Activated T-cell treated with anti-CD3 and anti-CD28 coated beads, Interleukin-2, amount 50 U/mL, for 48 hours (primary cell): ENCODE results near the gene SFXN1.

Source experiments
- DNase-seq, 2 experiments: peaks; one replicate each; pipeline ENCODE4 v3.0.0-alpha.2; 2020

The SFXN1 gene

DNA sequence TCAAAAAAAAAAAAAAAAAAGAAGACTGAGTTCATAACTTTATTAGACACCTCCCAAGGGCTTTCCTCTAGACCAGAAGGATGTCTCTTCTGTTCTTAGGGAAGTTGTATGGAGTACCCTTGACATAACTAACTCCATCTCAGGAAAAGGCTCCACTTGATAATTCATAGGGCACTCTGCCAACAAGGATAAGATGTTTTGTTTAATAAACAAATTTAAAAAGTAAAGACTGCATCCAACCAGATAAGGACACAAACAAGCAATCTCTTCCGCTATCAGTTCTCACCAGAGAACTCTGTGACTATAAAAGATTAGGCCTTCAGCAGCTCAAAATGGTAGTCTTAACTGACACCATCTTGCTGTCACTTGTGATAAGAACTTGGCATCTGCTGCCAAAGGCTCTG is 65.8 kb downstream of the SFXN1 start:
- no peak for DNase-seq

DNA sequence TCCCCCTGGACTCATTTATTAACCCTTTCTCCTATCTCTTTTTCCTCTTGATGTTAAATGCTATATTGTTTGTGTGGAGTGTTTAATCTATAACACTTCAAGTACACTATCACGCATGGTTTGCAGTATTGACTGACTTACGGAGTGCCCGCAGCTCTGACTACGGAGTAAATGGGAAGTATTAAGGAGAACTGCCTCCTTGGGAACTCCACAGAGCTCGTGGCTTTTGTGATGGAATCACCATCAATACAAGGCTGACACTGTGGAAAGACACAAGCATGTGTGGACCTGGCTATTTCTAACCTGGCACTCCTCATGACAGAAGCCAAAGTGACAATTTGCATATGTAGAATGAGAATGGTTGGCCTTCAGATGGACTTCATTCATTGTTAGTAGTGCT is 66.2 kb downstream of the SFXN1 start:
- no peak for DNase-seq

DNA sequence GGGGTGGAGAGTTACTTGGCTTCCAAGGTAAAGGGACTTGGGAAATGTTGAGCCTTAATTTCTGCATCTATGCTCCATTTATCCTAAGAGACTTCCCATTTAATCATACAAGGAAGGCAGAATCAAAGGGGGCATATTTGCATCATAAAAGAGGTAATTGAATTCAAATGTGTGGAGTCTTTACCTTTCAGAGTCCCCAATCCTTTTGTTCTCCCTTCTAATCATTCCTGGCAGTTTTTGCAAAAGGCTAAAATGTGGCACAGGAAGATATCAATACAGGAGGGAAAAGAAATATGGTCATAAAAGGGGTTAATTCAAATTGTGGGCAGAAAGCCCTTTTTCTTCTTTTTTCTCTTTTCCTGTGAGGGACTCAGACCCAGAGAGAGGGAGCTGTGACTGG is 69.5 kb downstream of the SFXN1 start:
- DNase-seq = no peak

DNA sequence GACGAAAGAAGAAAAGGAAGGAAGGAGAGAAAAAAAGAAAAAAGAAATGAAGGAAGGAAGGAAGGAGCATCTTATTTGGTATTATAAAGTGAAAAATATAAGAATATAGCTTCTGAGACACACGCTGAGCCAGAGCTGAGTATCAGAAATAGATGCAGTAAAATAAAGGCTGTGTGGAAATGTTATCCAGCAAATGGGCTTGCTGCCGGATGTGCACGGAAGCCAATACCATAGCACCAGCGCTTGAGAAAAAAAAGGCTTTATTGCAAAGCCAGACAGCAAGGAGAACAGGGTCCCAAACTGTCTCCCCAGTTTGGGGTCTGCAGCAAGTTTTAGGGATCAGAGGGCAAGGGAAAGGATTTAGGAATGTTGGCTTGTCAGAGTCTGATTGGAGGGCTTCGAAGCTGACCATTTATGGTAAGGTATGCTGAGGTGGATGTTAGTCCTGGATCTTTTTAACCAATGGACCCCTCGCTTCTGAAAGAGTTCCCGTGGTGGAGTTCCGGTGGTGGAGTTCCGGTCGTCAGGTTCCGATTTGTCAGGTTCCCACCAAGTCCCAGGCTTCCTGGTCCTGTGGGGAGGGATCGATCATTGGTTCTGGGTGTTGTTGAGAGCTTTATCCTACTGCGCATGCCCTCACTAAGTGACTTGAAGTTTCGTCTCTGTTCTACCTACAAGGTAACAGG is 70.4 kb downstream of the SFXN1 start:
- no peak for DNase-seq

DNA sequence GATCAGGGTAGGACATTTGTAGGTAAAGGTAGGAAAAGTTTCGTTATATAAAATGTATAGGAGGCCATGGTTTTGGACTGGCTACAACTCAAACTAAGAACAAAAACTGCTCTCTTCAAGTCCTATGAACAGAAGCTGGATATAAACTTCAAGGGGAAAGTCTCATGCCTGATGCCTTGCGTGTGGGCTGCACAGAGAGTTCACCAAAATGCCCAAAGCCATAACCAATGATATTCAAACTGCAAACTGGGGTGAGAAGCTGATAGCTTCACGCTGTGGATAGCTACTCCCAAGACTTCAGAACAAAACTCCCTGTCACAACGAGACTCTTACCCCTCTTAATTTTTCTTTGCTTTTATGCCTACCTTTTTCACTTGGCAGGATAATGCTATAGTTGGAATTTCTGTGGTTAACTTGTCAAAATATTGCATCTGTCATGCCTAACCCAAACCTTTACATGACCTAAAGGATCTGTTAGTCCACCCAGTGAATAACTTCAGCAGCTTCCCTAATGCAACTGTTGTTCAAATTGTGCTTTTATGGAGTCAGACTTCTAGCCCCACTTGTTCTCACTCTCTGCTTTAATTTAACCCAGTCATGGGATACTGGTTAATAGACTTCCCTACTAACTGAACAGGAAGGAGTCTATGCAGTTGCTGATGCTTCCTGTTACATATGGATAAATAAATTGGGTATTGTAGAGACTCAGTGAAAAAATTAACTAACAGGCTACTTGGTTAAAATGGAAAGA is 71.9 kb downstream of the SFXN1 start:
- DNase-seq = no peak

DNA sequence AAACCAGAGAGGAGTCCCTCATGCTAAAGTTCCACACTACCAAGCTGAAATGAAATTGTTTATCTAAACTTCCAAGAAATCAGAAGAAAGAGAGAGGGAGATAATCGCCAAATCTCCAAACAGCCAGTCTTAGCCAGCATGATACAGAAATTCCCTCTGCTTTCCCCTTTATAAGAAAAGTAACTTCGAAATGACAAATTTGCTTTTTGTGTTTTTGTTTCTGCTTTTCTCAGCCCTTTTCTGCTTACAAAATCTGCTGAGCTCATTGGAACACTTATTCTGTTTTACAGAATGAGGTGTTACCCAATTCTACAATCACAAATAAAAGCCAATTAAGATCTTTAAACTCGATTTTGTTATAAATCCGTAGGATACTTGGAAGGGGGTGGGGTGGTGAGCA is 72.9 kb downstream of the SFXN1 start:
- DNase-seq = no peak

DNA sequence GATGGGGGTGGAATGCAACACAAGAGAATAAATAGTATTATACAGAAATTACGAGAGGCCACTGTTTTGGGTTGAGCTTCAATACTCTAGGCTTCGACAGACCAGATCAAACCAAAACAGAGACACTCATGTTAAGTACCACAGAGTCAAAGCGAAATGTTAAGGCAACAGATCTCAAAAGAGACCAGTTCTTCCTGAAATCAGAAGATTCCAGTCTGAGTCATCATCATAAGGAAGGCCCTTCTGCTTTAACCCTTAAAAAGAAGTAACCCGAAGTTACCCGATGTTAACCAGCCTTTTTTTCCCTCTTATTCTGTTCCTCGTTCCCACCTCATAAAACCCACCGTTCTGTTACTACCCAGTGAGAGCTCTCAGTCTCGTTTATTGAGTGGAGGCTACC is 75.9 kb downstream of the SFXN1 start:
- no peak for DNase-seq

DNA sequence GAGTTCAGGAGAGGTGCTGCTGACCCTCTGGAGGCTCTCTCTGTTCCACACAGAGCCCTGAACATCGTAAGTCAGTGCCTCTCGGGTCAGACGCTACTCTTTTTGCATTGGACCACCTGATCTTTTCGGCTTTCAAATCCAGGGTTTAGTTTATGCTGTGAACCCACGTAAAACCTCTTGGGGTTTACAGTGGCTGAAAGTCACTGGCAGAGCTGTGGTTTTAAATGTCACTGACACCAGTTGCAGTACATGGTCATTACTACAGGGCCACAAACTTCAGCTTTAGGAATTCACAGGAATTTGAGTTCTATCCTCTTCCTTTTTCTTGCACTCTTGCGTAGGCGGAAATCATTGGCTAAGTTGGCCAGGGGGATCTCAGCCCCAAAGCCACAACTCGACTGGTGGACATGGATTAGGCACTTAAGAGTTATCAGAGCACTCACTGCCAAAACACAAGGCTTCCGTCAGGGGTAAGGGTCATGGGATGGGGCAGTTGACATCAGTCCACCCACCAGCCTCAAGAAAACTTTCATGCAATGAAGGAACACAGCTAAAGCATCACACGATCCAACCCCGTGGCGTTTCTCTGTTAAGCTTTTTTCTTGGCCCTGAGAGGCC is 76.9 kb downstream of the SFXN1 start:
- DNase-seq = no peak

DNA sequence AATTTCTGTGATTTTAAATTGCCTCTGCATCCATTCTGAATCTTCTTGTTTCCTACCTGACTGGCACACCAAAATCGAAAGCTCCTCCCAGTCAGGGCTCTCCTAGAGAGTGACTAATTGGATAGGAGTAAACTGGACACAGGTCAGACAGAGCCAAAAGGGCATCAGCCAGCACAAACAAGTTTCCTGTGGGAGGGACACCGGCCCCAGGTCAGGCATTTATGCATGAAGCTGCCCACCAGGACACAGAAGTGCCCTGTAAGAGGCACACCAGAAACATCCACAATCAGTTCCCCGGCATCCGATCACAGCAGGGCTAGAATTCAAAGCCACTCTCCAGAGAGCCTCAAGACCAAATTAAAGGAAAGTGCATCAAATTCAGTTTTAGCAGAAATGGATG is 78.4 kb downstream of the SFXN1 start:
- DNase-seq = no peak

DNA sequence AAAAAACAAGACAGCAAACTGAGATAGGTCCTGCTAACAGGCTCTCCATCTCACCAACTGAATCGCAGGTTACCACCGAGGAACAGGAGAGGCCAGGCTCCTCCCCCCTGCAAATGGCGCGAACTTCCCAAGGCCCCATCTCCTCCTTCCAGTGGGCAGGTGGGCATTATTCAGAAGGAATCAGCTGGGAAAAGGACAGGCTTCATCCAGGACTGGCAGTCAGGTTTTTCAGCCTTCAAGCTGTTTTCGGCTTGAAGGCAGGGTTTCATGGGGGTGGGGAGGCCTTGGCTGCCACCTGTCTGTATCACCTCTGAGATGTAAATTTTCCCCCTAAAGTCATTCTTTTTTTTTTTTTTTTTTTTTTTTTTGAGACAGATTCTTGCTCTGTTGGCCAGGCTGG is 79.4 kb downstream of the SFXN1 start:
- DNase-seq = no peak

DNA sequence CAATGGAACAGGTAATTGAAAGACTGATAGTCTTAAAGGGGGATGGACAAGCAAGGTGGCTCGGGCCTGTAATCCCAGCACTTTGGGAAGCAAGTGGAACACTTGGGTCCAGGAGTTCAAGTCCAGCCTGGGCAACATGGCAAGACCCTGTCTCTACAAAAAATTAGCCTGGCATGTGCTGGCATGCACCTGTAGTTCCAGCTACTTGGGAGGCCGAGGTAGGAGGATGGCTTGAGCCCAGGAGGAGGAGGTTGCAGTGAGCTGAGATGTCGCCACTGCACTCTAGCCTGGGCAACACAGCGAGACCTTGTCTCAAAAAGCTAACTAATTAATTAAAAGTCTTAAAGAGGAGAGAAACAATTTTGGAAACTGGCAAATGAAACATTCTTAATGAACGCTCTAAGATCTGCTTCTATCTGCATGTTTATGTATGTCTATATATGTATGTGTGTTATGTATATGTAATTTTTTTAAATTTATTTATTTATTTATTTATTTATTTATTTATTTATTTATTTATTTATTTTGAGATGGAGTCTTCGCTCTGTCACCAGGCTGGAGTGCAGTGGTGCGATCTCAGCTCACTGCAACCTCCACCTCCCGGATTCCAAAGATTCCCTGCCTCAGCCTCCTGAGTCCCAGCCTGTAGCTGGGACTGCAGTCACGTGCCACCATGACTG is 80.6 kb downstream of the SFXN1 start:
- no peak for DNase-seq

DNA sequence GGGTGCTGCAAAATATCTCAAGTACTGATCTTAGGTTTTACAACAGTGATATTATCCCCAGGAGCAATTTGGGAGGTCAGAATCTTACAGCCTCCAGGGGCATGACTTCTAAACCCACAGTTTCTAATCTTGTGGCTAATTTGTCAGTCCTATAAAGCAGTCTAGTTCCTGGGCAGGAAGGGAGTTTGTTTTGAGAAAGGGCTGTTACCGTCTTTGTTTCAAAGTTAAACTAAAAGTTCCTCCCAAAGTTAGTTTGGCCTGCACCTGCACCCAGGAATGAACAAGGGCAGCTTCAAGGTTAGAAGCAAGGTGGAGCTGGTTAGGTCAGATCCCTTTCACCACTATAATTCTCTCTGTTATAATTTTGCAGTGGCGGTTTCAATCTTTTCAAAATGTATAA is 81.7 kb downstream of the SFXN1 start:
- no peak for DNase-seq

DNA sequence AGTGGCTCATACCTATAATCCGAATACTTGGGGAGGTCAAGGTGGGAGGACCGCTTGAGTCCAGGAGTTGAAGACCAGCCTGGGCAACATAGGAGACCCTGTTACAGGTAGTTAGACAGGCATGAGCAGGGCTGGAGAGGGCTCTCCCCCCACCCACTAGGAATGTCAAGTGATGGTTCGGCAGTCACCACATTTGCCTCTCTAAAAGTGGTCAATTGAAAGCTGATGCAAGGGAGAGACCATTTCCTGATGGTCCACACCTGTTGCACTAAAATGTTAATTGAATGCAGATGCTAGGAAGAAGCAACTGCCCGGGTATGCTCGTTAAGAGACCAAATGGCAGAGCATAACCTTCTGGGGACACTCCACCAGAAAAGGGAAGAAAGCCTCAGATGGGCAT is 82.7 kb downstream of the SFXN1 start:
- no peak for DNase-seq

DNA sequence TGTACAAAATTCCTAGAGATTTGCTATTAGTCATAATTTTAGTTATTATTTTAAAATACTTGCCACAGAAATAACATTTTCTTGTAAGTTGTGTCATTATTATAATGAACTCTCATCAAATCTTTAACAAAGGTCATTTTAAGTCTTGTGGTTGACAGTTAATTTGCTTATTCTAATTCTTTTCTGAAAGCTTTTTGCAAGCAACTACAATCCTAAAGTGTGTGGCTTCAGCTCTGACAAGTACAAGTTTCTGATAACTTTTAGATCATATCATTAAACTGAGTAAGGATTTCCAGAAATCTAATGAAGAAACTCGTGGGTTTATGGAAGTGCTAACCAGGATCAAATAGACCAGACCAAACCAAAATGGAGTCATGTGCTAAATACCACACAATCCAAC is 86.4 kb downstream of the SFXN1 start:
- DNase-seq = no peak

DNA sequence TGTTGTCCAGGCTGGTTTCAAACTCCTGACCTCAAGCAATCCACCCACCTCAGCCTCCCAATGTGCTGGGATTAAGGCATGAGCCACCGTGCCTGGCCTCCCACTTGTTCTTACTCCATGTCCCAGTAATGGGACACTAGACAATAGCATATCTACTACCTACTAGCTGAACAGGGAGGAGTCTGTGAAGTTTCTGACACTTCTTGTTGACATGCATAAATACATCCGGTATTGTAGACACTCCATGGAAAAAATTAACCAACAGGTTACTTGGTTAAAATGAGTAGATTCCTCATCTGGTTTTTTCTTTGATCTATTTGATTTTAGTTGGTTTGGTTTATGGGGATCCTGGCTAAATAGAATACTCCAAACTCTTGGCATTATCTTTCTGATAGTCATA is 88.3 kb downstream of the SFXN1 start:
- no peak for DNase-seq

DNA sequence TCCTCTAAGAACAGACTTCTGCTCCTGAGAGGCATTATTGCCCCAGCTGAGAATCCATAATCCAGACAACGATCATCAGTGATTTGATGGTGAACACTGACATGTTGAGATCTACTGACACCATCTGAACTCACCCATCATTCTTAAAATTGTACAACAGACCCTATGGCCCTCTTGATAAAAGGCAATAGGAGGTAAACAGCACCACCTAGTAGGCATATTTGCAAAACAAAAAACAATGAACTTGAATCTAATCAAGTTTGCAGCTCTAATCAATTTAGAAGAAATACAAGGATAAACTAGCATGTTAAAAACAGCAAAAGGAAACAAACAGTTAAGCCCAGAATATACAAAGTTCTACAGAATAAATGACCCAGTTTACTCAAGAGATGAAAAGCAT is 89.6 kb downstream of the SFXN1 start:
- no peak for DNase-seq

DNA sequence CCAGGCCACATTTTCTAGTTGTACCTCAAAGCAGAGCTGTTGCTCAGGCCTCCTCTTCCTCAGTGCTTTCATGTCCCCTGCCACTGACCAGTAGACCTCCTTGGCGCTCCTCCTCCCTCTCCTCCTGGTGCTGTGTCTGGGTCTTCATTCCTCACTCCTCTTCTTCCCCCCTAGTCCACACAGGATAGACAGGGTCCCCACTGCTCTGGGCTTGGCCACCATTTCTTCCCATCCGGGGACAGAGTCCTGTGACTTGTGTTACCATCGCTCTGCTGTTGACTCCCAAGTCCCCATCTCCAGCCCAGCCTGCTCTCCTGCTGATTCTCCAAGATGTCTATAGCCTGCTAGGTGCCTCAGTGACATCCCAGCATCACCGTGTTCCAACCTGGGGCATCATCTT is 91.3 kb downstream of the SFXN1 start:
- DNase-seq = no peak

DNA sequence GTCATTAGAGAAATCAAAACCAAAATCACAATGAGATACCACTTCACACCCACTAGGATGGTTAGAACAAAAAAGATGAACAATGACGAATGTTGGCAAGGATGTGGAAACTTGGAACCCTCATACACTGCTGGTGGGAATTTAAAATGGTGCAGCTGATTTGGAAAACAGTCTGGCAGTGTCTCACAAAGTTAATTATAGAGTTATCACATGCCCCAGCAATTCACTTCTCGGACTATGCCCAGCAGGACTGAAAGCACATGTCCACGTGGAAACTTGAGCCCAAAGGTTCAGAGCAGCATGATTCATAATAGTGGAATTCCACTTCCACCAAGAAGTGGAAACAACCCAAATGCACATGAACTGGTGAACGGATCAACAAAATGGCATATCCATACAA is 94.5 kb downstream of the SFXN1 start:
- DNase-seq = no peak

DNA sequence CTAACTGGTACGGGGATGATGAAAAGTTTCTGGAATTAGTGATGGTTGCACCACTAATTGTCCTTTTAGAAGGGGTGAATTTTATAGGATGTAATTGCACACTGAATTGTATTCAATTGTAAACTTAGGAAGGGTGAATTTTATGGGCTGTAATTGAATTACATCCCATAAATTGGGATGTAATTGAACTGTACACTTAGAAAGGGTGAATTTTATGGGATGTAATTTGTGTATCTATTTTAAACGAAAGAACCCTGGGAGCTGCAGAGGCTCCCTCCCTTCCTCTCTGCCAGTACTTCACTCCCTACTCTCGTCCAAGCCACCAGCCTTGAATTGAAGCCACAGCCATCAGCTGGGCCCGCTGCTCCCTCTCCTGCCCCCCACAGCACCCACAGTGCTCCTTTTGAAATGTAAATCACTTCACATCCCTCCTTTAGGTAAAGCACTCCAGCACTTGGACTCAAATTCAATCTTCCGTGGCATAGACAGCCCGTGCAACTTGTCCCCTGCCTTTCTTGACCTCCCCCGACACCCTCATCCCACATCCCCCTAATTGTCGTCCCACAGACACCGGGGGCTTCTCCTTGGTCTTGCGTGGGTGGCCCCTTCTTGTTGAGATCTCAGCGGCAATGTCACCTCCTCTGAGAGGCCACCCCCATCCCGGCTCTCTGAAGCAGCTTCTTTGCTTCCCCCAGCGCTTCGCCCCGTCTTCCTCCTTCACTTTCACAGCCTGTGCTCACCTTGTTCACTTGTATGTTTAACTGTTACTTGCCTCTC is 95.3 kb downstream of the SFXN1 start:
- no peak for DNase-seq

DNA sequence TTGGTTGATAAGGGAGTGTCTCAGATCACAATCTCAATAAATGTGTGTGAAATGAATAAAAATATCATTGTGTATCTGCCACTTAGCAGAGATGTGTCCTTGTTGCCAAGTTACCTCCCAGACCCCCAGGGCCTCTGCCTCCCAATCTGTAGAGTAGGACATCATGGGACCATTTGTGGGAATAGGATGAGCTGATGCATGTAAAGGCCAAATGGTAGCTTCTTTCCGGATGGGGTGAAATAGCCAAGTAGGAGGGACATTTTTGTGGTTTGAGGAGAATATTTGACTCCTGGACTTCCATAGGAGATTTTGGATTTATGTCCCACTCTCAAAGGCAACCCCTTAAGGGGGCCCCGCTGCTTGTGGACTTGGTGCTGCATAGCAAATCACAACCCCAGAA is 96.9 kb downstream of the SFXN1 start:
- DNase-seq = no peak

DNA sequence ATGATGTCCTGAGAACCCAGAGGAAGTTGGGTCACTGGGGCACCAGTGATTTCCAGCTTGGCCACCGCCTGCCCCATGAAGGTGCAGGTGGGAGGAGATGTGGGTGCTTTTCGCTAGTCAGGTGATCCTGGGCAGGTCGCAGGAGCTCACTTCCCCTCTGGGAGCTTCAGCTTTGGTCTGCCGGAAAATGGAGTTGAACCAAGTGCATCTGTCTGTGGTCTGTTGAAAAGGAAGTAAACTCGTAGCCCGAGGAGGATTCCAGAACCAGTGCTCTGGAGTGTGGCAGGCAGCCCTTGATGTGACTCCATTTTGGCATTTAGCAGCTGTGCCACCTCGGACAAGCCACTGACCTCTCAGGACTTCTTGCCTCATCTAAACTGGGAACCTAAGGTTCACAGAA is 97.7 kb downstream of the SFXN1 start:
- no peak for DNase-seq

DNA sequence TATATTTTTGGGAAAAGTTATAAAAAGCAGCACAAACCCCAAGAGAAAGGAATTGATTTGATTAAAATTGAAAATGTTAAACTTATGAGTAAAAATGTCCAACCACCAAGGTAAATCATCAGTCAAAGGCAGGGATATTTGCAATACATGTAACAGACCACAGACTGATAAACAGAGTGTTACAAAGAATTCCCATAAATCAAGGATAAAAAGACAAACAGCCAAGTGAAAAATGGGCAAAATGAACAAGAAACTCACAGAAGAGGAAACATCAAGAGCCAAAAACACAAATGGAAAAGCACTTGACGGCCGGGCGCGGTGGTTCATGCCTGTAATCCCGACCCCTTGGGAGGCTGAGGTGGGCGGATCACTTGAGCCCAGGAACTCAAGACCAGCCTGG is 98.2 kb downstream of the SFXN1 start:
- no peak for DNase-seq
